ENCODE data around the gene PBX2.

DNA sequence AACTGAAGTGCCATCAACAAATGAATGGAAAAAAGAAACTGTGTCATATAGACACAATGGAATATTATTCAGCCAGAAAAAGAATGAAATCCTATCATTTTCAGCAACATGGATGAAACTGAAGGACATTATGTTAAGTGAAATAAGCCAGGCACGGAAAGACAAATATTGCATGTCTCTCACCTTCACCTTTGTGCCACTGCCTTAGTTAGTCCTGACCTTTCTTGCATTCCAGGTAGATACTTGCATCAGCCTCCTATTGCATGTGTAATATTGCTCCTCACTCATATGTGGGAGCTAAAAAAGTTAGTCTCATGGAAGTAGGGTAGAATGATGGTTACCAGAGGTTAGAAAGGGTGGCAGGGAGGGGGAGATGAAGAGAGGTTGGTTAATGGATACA is 19.0 kb upstream of the PBX2 start:
- TF ChIP-seq CTCF (IDR thresholded peaks at IDR 0.05 in 8 of 11, conservative IDR thresholded peaks at IDR 0.05 in 3 of 11) (no peak), POLR2A (IDR thresholded peaks at IDR 0.05) (no peak)

Measured in spleen (tissue), 7 donors.